ENCODE data around the gene LEMD2. TPM values are rescaled to one million over a fixed set of nuclear protein-coding genes. Genes with fewer than 3 reads are reported as not detected.
"Not testable (repeated sequence)": the region's sequence is repeated elsewhere in the genome, so short reads cannot be mapped to it uniquely, and the experiment has no call there.

The LEMD2 gene
- total and polyA plus RNA-seq, 10 donors = 38.6 to 97.6 (median 61.6) TPM

DNA sequence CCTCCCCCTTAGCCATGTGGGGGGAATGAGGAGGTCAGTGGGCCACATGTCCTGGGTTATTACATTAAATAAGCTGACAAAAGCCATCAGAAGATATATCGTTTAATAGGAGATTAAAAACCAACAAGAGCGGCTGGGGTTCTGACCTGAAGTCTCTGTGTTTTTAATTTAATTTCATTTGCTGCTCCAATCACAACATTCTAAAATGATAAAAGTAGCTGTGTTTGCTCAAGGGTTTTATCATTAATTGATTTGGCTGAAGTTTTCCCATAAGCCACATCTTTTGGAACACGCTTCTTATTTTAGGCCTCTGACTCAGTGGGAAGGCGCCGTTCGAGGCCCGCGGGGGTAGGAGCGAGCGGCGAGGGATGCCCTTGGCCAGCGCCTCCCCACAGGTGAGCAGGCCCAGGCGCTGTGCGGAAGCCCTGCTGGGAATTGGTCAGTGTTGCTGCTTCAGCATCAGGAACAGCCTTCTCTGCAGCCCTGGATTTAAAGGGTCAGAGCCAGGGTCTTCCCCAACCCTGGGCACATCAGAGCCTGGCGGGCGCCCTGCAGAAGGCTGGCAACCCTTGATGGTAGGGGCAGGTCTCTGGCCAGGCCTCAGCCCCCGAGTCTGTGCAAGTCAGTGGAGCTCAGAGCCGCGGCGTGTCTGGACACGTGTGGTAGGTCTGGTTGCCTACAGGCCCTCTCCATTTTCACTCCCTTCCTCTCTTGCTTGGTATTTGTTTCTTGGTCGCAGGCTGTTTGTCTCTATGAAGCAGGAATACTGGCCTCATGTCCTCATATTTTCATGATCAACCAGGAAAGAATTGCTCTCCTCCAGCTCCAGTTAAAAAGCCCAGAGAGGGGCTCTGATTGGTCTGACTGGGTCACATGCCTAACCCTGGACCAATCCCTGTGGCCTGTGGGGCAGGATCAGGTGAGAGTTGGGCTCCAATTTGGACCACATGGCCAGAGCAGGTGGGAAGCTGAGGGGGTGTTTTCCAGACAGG is 45.8 kb upstream of the LEMD2 start:
- Histone ChIP-seq H3K36me3 (no peaks in the 10 kb centered on the region), H3K4me1 (peaks cover 8 to 23% (median 18%) of the 10 kb centered on the region in 6 donors), H3K9me3 (peaks cover 0 to 5% (median 0%) of the 10 kb centered on the region in 8 donors), H3K27ac (no peak overlapping the region), H3K27me3 (replicated peaks in 1 of 7) (peaks cover 0 to 18% (median 0%) of the 10 kb centered on the region in 7 donors), H3K4me3 (no peak overlapping the region)
- TF ChIP-seq POLR2A (IDR thresholded peaks at IDR 0.05) = no peak
- TF ChIP-seq, protein P1, sequence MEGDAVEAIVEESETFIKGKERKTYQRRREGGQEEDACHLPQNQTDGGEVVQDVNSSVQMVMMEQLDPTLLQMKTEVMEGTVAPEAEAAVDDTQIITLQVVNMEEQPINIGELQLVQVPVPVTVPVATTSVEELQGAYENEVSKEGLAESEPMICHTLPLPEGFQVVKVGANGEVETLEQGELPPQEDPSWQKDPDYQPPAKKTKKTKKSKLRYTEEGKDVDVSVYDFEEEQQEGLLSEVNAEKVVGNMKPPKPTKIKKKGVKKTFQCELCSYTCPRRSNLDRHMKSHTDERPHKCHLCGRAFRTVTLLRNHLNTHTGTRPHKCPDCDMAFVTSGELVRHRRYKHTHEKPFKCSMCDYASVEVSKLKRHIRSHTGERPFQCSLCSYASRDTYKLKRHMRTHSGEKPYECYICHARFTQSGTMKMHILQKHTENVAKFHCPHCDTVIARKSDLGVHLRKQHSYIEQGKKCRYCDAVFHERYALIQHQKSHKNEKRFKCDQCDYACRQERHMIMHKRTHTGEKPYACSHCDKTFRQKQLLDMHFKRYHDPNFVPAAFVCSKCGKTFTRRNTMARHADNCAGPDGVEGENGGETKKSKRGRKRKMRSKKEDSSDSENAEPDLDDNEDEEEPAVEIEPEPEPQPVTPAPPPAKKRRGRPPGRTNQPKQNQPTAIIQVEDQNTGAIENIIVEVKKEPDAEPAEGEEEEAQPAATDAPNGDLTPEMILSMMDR (IDR thresholded peaks at IDR 0.05 in 8 of 11, conservative IDR thresholded peaks at IDR 0.05 in 3 of 11) = no peak
- DNase-seq = no peak
- 89 to 97% (median 95%) methylated on average over 20 to 22 of the region's 22 CpGs for WGBS, 5 donors
- intact Hi-C loops (cut with DNase I; ENCODE audit: low total_unique reads) = no loop called here

DNA sequence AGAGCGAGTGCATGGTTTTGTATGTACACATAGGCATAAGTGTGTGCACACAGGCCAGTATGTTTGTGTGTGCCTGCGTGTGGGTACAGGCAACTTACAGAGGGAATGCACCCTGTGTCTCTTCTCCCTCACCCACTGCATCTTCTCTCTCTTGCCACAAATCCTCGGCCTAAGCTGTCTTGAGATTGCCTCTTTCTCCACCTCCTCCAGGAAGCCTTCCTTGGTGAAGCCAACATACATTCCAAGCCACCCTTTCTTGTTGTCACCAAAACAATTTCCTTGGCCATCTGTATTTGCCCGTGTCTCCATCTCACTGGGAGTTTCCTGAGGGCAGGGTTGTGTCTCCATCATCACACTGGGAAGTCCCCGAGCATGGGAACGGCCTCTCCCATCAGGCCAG is 44.7 kb upstream of the LEMD2 start:
- H3K36me3 ChIP-seq = no peaks in the 10 kb centered on the region
- H3K4me3 ChIP-seq = no peak overlapping the region
- 85 to 95% (median 87%) methylated on average over 6 of the region's 6 CpGs for WGBS, 5 donors
- H3K27ac ChIP-seq = no peak overlapping the region
- H3K4me1 ChIP-seq = peaks cover 0 to 12% (median 7%) of the 10 kb centered on the region in 6 donors
- H3K27me3 ChIP-seq (replicated peaks in 1 of 7) = peaks cover 0 to 25% (median 0%) of the 10 kb centered on the region in 7 donors
- no peak for DNase-seq
- TF ChIP-seq POLR2AphosphoS5 (IDR thresholded peaks at IDR 0.05) (no peak), POLR2A (IDR thresholded peaks at IDR 0.05) (no peak)
- TF ChIP-seq, protein P1 (IDR thresholded peaks at IDR 0.05 in 8 of 11, conservative IDR thresholded peaks at IDR 0.05 in 3 of 11) = no peak
- intact Hi-C loops (cut with DNase I; ENCODE audit: low total_unique reads) = no loop called here
- peaks cover 0 to 5% (median 0%) of the 10 kb centered on the region in 8 donors for H3K9me3 ChIP-seq

DNA sequence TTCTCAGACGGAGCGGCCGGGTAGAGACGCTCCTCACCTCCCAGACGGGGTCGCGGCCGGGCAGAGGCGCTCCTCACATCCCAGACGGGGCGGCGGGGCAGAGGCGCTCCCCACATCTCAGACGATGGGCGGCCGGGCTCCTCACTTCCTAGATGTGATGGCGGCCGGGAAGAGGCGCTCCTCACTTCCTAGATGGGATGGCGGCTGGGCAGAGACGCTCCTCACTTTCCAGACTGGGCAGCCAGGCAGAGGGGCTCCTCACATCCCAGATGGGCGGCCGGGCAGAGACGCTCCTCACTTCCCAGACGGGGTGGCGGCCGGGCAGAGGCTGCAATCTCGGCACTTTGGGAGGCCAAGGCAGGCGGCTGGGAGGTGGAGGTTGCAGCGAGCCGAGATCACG is 43.9 kb upstream of the LEMD2 start:
- H3K9me3 ChIP-seq; H3K4me1 ChIP-seq; intact Hi-C loops (cut with DNase I; ENCODE audit: low total_unique reads); DNase-seq; H3K4me3 ChIP-seq; H3K36me3 ChIP-seq; H3K27ac ChIP-seq: not testable (repeated sequence)
- H3K27me3 ChIP-seq (replicated peaks in 1 of 7) = peaks cover 0 to 32% (median 0%) of the 10 kb centered on the region in 7 donors
- 92 to 99% (median 93%) methylated on average over 11 to 28 of the region's 32 CpGs; no CpG with 5 or more reads in 1 of the 5 donors for WGBS, 5 donors

GRCh38 chr6:33831725-33832124 is 42.8 kb upstream of the LEMD2 start:
- H3K4me3 ChIP-seq; H3K27ac ChIP-seq; H3K9me3 ChIP-seq; H3K36me3 ChIP-seq; DNase-seq; H3K4me1 ChIP-seq; intact Hi-C loops (cut with DNase I; ENCODE audit: low total_unique reads): not testable (repeated sequence)
- peaks cover 0 to 32% (median 0%) of the 10 kb centered on the region in 7 donors for H3K27me3 ChIP-seq (replicated peaks in 1 of 7)
- 70 to 81% (median 75%) methylated on average over 4 of the region's 5 CpGs for WGBS, 5 donors

DNA sequence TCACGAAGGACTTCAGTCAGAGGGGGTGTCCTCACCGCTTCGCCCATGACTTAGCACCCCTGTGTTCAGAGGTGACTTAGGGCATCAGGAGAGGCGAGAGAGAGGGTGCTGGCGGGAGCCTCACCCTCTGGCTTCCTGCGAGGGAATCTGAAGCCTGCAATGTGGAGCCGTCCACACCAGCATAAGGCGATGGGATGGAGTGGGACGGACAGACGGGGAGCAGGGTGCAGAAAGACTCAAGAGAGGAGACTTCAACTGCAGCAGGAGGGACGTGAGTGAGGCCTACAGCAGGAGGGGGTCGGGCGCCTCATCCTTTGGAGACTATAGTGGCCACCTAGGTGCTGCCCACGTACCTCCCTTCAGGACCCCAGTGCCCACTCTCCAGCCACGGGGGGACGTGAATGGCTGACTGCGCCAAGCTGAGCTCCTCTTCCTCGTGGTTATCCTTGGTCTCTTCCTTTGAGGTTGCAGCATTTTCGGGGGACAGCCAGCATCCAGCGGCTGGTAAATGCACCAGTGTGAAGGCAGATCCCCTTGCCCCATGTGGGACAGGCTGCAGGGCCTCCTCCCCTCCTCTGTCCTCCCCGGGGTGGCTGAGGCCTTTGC is 41.8 kb upstream of the LEMD2 start:
- TF ChIP-seq POLR2A (IDR thresholded peaks at IDR 0.05) (no peak), POLR2AphosphoS5 (IDR thresholded peaks at IDR 0.05) (no peak)
- TF ChIP-seq, protein P1 (IDR thresholded peaks at IDR 0.05 in 8 of 11, conservative IDR thresholded peaks at IDR 0.05 in 3 of 11) = no peak
- no peak overlapping the region for H3K4me3 ChIP-seq
- H3K4me1 ChIP-seq = peaks cover 0 to 6% (median 0%) of the 10 kb centered on the region in 6 donors
- H3K9me3 ChIP-seq = no peaks in the 10 kb centered on the region
- DNase-seq = no peak
- H3K36me3 ChIP-seq = no peaks in the 10 kb centered on the region
- H3K27me3 ChIP-seq (replicated peaks in 1 of 7) = peaks cover 0 to 32% (median 0%) of the 10 kb centered on the region in 7 donors
- H3K27ac ChIP-seq = no peak overlapping the region
- intact Hi-C loops (cut with DNase I; ENCODE audit: low total_unique reads) = no loop called here
- WGBS, 5 donors = 71 to 91% (median 82%) methylated on average over 17 to 21 of the region's 21 CpGs
